Karpas-422 (cell line): ENCODE data around the gene C1orf115. TPM values are rescaled to one million over a fixed set of nuclear protein-coding genes. Genes with fewer than 3 reads are reported as not detected.

Experiments
- DNase-seq: peaks from one replicate; pipeline ENCODE4 v3.0.0-alpha.2; 2015
- H2AFZ ChIP-seq: fragments of 200-600 bp; sonication (generic); 2 replicates; pipeline ENCODE4 v1.6.1; 2014; ENCODE audit warnings: antibody characterized with exemption, low read length, mixed read lengths
- H3K27ac ChIP-seq: fragments of 200-600 bp; sonication (generic); 2 replicates; pipeline ENCODE4 v1.5.1; 2014; ENCODE audit warnings: mild to moderate bottlenecking, low read length, moderate library complexity
- H3K27me3 ChIP-seq: fragments of 200-600 bp; sonication (generic); 2 replicates; pipeline ENCODE4 v1.6.1; 2014; ENCODE audit warnings: low read length, mixed read lengths
- H3K36me3 ChIP-seq: fragments of 200-600 bp; sonication (generic); 2 replicates; pipeline ENCODE4 v1.6.1; 2014; ENCODE audit warnings: low read length, mixed read lengths; ENCODE audit not compliant: insufficient read depth
- H3K4me1 ChIP-seq: fragments of 200-600 bp; sonication (generic); 2 replicates; pipeline ENCODE4 v1.6.1; 2014; ENCODE audit warnings: mild to moderate bottlenecking, low read length, mixed read lengths
- H3K4me2 ChIP-seq: fragments of 200-600 bp; sonication (generic); 2 replicates; pipeline ENCODE4 v1.6.1; 2014; ENCODE audit warnings: low read length, low read depth, mild to moderate bottlenecking; ENCODE audit not compliant: poor library complexity, severe bottlenecking
- H3K4me3 ChIP-seq: fragments of 200-600 bp; sonication (generic); 2 replicates; pipeline ENCODE4 v1.5.1; 2014; ENCODE audit warnings: mild to moderate bottlenecking, antibody characterized with exemption, low read length, mixed read lengths
- H3K79me2 ChIP-seq: fragments of 200-600 bp; sonication (generic); 2 replicates; pipeline ENCODE4 v1.6.1; 2014; ENCODE audit warnings: mild to moderate bottlenecking, low read length, mixed read lengths
- H3K9ac ChIP-seq: fragments of 200-600 bp; sonication (generic); 2 replicates; pipeline ENCODE4 v1.6.0; 2014; ENCODE audit warnings: low read length
- H3K9me2 ChIP-seq: fragments of 200-600 bp; sonication (generic), shearing (Covaris generic); replicated peaks from 2 replicates; pipeline ENCODE4 v1.6.0; 2014; ENCODE audit warnings: mild to moderate bottlenecking, low read length, moderate library complexity; ENCODE audit not compliant: insufficient read depth
- H3K9me3 ChIP-seq: fragments of 300-700, 200-600 bp; sonication (generic); 2 replicates; pipeline ENCODE4 v1.6.1; 2014; ENCODE audit warnings: low read length, mixed read lengths
- H4K20me1 ChIP-seq: fragments of 200-600 bp; sonication (generic); 2 replicates; pipeline ENCODE4 v1.6.1; 2014; ENCODE audit warnings: mild to moderate bottlenecking, antibody characterized with exemption, low read length, low read depth; ENCODE audit not compliant: insufficient read depth
- total RNA-seq: library from RNA; depleted of rRNA; stranded (reverse); fragments of >200 nt; shearing (Covaris generic); gene quantifications from 2 replicates; pipeline ENCODE4 v1.2.3, GENCODE V29; 2014; ENCODE audit warnings: low replicate concordance

The C1orf115 gene
- total RNA-seq, 1 experiment from 2014 or later: not detected

DNA sequence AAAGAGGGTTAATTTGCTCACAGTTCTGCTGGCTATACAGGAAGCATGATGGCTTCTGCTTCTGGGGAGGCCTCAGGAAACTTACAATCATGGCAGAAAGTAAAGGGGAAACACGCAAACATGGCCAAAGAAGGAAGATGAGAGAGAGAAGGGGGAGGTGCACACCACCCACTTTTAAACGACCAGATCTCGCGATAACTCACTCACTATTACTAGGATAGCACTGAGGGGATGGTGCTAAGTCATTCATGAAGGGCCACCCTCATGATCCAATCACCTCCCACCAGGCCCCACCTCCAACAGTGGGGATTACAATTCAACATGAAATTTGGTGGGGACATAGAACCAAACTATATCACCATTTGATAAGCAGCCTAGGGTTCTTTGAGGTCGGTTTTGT lies 2.4 kb upstream of the C1orf115 start:
- H3K9ac ChIP-seq: no peak overlapping the region
- no peak for DNase-seq
- no peaks in the 10 kb centered on the region for H3K9me2 ChIP-seq
- H3K4me2 ChIP-seq: no peak overlapping the region
- H3K36me3 ChIP-seq: no peaks in the 10 kb centered on the region
- peaks cover 28% of the 10 kb centered on the region for H3K4me1 ChIP-seq
- no peaks in the 10 kb centered on the region for H3K79me2 ChIP-seq
- no peak overlapping the region for H3K4me3 ChIP-seq
- H4K20me1 ChIP-seq: no peaks in the 10 kb centered on the region
- 0 out of 2 replicates have a peak overlapping the region, but pooled peaks have one; percentile 18 for H2AFZ ChIP-seq
- H3K27ac ChIP-seq: no peak overlapping the region
- H3K27me3 ChIP-seq: no peaks in the 10 kb centered on the region
- H3K9me3 ChIP-seq: no peaks in the 10 kb centered on the region

DNA sequence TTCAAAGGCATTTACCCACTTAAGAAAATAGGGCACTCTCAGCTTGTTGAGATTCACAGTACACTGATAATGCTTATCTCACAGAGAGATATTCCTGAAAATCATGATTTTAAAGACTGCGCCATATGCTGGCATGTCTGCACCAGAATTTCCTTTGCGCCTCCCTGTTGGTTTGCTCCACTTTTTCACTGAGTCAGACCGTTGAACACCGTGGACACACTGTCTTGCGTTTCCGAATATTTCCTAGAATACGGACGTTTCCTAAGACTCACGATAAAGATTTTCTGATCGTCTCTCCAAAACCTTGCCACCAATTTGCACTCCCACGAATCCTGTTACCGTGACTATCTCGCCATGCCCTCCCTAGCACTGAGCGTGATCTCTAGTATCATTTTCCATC lies 497 bp upstream of the C1orf115 start:
- H4K20me1 ChIP-seq: no peaks in the 10 kb centered on the region
- H3K4me3 ChIP-seq: no peak overlapping the region
- no peaks in the 10 kb centered on the region for H3K79me2 ChIP-seq
- no peaks in the 10 kb centered on the region for H3K36me3 ChIP-seq
- H3K27ac ChIP-seq: no peak overlapping the region
- no peak overlapping the region for H2AFZ ChIP-seq
- peaks cover 17% of the 10 kb centered on the region for H3K4me1 ChIP-seq
- H3K4me2 ChIP-seq: no peak overlapping the region
- no peaks in the 10 kb centered on the region for H3K9me2 ChIP-seq
- DNase-seq: no peak
- no peaks in the 10 kb centered on the region for H3K9me3 ChIP-seq
- H3K27me3 ChIP-seq: no peaks in the 10 kb centered on the region
- no peak overlapping the region for H3K9ac ChIP-seq

- Histone ChIP-seq H3K4me1 (peaks cover 4% of the 10 kb centered on the region), H3K4me3 (no peak overlapping the region), H3K4me2 (no peak overlapping the region), H3K79me2 (no peaks in the 10 kb centered on the region), H3K27me3 (no peaks in the 10 kb centered on the region), H3K9me2 (no peaks in the 10 kb centered on the region), H3K9me3 (no peaks in the 10 kb centered on the region), H4K20me1 (no peaks in the 10 kb centered on the region), H2AFZ (no peak overlapping the region), H3K9ac (no peak overlapping the region), H3K36me3 (no peaks in the 10 kb centered on the region), H3K27ac (no peak overlapping the region)
- no peak for DNase-seq
These were observed 1.0 kb downstream of the C1orf115 start for GRCh38 chr1:220691053-220691684.

GRCh38 chr1:220692436-220693228 lies 2.5 kb downstream of the C1orf115 start:
- Histone ChIP-seq H3K79me2 (no peaks in the 10 kb centered on the region), H3K4me3 (no peak overlapping the region), H3K9me3 (no peaks in the 10 kb centered on the region), H3K9me2 (no peaks in the 10 kb centered on the region), H3K27ac (no peak overlapping the region), H4K20me1 (no peaks in the 10 kb centered on the region), H3K36me3 (no peaks in the 10 kb centered on the region), H3K4me2 (no peak overlapping the region), H3K27me3 (no peaks in the 10 kb centered on the region), H3K9ac (no peak overlapping the region), H3K4me1 (peaks cover 10% of the 10 kb centered on the region), H2AFZ (no peak overlapping the region)
- no peak for DNase-seq

DNA sequence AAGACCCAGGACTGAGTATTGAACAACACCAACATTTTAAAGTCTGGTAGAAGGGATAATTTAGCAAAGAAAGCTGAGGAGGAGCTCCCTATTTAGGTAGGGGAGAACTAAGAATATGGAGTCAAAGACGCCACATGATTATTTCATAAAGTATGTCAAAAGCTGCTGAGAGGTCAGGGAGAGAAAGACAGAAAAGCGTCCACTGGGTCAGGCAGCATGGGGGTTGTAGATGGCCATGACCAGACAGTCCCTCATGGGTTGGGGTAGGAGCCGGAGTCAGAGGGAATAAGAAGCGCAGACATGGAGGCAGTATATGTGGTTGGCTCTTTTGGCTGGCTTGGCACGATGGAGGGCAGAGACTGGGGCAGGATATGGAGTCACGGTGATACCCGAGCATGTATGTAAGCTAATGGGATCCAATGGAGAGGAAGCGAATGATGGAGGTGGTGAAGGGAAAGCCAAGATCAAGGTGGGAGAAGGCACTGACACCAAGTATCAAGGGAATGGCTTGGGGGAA lies 4.8 kb downstream of the C1orf115 start:
- DNase-seq: no peak
- Histone ChIP-seq H3K27ac (no peak overlapping the region), H3K36me3 (no peaks in the 10 kb centered on the region), H3K27me3 (no peaks in the 10 kb centered on the region), H2AFZ (no peak overlapping the region), H3K9me2 (no peaks in the 10 kb centered on the region), H3K9me3 (no peaks in the 10 kb centered on the region), H3K4me2 (no peak overlapping the region), H3K9ac (no peak overlapping the region), H3K79me2 (no peaks in the 10 kb centered on the region), H3K4me3 (no peak overlapping the region), H4K20me1 (no peaks in the 10 kb centered on the region), H3K4me1 (peaks cover 33% of the 10 kb centered on the region)

DNA sequence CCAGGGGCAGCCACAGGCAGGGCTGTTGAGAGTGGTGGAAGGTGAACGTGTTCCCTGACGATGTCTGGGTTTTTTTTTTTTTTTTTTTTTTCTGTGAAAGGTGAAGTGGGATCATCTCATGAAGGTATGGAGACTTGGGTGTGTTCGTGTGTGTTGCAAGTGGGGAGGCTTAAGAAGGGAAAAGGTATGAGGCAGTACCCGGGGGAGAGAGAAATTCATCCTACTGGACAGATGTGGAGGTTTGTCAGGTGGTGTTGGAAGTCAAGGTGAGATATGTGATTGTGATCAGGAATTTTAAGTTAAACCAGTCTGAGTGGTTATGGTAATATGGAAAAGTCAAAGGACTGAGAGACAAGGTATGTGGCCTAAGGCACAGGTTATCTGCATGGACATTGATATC lies 5.3 kb downstream of the C1orf115 start:
- Histone ChIP-seq H3K4me3 (no peak overlapping the region), H3K36me3 (no peaks in the 10 kb centered on the region), H3K4me2 (no peak overlapping the region), H2AFZ (no peak overlapping the region), H3K27ac (no peak overlapping the region), H3K9me3 (no peaks in the 10 kb centered on the region), H3K79me2 (no peaks in the 10 kb centered on the region), H3K9ac (no peak overlapping the region), H4K20me1 (no peaks in the 10 kb centered on the region), H3K27me3 (no peaks in the 10 kb centered on the region), H3K9me2 (no peaks in the 10 kb centered on the region), H3K4me1 (peaks cover 38% of the 10 kb centered on the region)
- DNase-seq: no peak

GRCh38 chr1:220696226-220696862 lies 6.2 kb downstream of the C1orf115 start:
- H3K9me3 ChIP-seq: no peaks in the 10 kb centered on the region
- H3K9me2 ChIP-seq: no peaks in the 10 kb centered on the region
- no peaks in the 10 kb centered on the region for H4K20me1 ChIP-seq
- no peak overlapping the region for H3K4me3 ChIP-seq
- no peak overlapping the region for H2AFZ ChIP-seq
- H3K4me1 ChIP-seq: peaks cover 47% of the 10 kb centered on the region
- no peak overlapping the region for H3K27ac ChIP-seq
- H3K9ac ChIP-seq: no peak overlapping the region
- H3K4me2 ChIP-seq: no peak overlapping the region
- no peaks in the 10 kb centered on the region for H3K27me3 ChIP-seq
- no peak for DNase-seq
- no peaks in the 10 kb centered on the region for H3K36me3 ChIP-seq
- no peaks in the 10 kb centered on the region for H3K79me2 ChIP-seq

GRCh38 chr1:220696863-220697231 lies 6.7 kb downstream of the C1orf115 start:
- H2AFZ ChIP-seq: no peak overlapping the region
- no peaks in the 10 kb centered on the region for H3K27me3 ChIP-seq
- peaks cover 52% of the 10 kb centered on the region for H3K4me1 ChIP-seq
- H3K36me3 ChIP-seq: no peaks in the 10 kb centered on the region
- DNase-seq: no peak
- H4K20me1 ChIP-seq: no peaks in the 10 kb centered on the region
- no peaks in the 10 kb centered on the region for H3K9me2 ChIP-seq
- H3K27ac ChIP-seq: peak overlapping the region; percentile 41; the same call in 1 of the 2 replicates
- peak overlapping the region; percentile 48; the same call in 1 of the 2 replicates for H3K9ac ChIP-seq
- no peaks in the 10 kb centered on the region for H3K9me3 ChIP-seq
- H3K4me2 ChIP-seq: peak overlapping the region; percentile 22
- no peaks in the 10 kb centered on the region for H3K79me2 ChIP-seq
- H3K4me3 ChIP-seq: no peak overlapping the region
